ENCODE measurements around the gene RAB34.
A peak's percentile ranks its signal among the peaks of the same experiment; 100 is the strongest.

The RAB34 gene

DNA sequence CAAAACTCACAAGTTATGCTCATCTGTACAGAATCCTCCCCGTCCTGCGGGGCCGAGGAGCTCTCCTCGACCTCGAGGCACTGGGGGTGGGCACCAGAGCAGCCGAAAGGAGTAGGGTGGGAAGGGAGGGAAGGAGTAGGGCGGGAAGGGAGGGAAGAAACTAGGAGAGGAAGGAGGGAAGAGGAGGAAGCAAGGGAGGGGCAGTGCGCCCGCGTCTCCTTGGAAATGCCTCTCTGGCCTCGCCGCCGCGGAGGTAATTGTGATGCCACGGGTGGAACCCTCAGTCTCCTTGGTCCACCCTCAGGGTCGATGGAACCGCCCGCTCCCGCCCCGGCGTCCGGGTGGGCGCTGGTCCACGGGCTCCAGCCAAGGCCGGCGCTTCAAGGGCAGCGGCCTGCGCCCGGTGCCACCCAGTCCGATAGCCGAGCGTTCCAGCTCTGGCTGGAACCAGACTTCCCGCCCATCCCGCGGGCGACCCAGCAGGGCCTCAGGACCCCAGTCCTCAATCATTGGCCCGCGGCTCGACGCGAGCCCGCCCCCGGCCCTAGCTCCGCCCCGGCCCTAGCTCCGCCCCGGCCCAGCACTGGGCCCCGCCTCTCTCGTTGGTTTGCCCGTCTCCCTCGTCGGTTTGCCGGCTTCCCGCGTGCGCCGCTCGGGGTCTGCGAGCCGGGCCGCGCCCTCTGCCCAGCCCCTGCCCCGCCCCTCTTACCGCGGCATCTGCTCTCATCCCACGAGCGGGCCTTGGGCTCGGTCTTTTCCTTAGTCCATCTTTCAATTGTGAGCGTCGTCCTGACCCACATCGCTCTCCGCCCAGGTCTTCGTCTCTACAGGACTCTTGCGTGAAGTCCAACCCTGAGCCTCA, 6.6 kb downstream of the RAB34 start:
- DNase-seq (ENCODE audit: low spot score): peak; percentile 79

GRCh38 chr17:28707339-28707720, 10.3 kb downstream of the RAB34 start:
- DNase-seq (ENCODE audit: low spot score): no peak

- DNase-seq (ENCODE audit: low spot score): no peak
Measured at GRCh38 chr17:28706471-28707338, 11.0 kb downstream of the RAB34 start.

DNA sequence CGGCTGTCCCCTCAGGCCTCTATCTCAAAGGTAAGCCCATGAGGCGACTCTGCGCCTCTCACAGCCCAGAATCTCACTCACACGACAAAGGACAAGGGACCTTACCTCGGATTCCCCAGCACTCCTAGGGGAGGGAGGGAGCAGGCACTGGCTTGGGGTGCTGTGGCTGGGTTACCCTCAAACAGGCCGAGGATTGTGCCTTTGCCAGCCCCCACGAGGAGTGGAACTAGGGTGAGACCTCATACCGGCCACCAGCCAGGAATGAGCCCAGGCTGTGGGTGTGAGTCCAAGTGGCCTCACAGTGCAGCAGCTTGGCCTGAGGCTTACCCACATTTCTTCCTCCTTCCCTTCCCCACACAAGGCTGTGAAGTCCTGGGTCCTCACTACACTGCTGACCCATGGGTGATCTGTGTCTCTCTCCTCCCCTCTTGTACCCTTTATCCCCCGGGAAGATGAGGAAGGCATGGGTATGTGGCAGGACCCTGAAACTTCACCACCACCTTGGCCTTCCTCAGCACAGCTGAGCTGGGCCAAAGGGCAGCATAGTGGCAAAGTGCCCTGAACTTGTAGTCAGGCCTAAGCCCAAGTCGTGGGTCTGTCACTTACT, 11.8 kb downstream of the RAB34 start:
- no peak for DNase-seq (ENCODE audit: low spot score)

GRCh38 chr17:28705074-28705659, 12.5 kb downstream of the RAB34 start:
- no peak for DNase-seq (ENCODE audit: low spot score)

DNA sequence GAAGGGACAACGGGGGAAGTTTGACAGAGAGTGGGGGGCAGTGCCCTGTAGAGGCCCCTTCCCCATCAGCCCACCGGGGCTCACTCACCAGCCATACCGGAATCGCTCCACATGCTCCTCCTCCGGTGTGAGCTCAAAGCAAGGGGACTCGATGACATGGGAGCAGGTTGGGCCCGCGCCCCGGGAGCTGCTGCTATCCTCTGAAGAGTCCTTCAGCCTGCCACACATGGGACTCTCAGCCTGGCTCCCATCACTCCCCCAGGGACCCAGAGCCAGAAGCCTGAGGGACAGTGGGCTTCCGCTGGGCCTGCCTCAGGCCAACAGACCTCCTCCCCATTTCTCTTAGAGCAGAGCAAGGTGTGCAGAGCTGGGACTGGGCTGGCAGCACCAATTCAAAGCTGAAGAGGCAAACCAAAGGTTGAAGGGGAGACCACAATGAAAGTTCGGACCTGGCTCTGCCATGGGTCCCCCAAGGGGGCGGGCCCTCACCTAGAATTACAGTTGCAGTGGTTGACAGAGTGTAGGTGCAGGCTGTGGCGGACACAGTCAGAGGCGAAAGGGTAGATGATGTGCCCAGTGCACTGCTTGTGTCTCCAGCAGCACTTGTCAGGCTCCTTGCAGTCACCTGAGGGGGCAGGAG, 13.3 kb downstream of the RAB34 start:
- DNase-seq (ENCODE audit: low spot score): no peak

GRCh38 chr17:28703552-28704218, 14.0 kb downstream of the RAB34 start:
- DNase-seq (ENCODE audit: low spot score): no peak

GRCh38 chr17:28702752-28703150, 14.9 kb downstream of the RAB34 start:
- no peak for DNase-seq (ENCODE audit: low spot score)

- peak; percentile 73 for DNase-seq (ENCODE audit: low spot score)
Measured at GRCh38 chr17:28702026-28702751, 15.5 kb downstream of the RAB34 start.

- no peak for DNase-seq (ENCODE audit: low spot score)
Measured at GRCh38 chr17:28700830-28701492, 16.7 kb downstream of the RAB34 start.

- DNase-seq (ENCODE audit: low spot score): no peak
Measured at GRCh38 chr17:28700278-28700677, 17.4 kb downstream of the RAB34 start.

GRCh38 chr17:28698253-28698941, 19.3 kb downstream of the RAB34 start:
- DNase-seq (ENCODE audit: low spot score): no peak

- no peak for DNase-seq (ENCODE audit: low spot score)
Measured at GRCh38 chr17:28693869-28694268, 23.8 kb downstream of the RAB34 start.

DNA sequence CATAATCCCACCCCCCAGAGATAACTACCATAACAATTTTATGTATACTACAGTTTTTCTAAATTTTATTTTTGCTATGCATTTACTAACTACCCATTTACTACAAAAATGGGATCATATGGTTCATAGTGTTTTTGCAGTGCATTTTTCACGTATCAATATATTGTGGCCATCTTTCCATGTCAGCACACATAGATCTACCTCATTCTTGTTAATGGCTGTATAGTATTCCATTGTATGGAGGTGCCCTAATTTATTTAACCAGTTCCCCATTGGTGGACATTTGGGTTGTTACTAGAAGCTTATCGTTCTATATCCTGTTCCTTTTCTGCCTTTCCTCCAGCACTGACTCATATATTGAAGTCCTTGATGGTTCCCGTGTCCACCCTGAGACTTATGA, 28.7 kb downstream of the RAB34 start:
- DNase-seq (ENCODE audit: low spot score): no peak

GRCh38 chr17:28688481-28688880, 29.2 kb downstream of the RAB34 start:
- DNase-seq (ENCODE audit: low spot score): no peak

GRCh38 chr17:28686296-28686695, 31.4 kb downstream of the RAB34 start:
- no peak for DNase-seq (ENCODE audit: low spot score)

- no peak for DNase-seq (ENCODE audit: low spot score)
Measured at GRCh38 chr17:28685366-28685765, 32.3 kb downstream of the RAB34 start.

DNA sequence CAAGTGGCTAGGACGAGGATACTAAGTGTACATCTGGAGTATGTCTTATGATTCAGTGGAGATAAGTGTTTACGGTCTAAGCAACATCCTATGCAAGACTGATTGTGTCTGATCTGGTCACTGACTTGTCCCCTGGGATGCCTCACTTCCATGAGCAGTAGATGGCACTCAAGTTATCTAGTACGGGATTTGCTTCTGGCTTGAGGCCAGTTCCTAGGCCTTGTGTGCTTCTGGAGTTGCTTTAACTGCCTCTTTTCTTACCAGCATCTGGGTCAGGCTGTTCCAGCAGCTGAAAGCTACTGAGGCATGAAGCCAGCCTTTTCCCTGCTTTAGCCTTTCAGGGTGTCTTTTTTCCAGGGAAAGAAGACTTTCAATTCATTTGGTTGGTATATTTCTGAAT, 32.7 kb downstream of the RAB34 start:
- DNase-seq (ENCODE audit: low spot score): peak; percentile 85

DNA sequence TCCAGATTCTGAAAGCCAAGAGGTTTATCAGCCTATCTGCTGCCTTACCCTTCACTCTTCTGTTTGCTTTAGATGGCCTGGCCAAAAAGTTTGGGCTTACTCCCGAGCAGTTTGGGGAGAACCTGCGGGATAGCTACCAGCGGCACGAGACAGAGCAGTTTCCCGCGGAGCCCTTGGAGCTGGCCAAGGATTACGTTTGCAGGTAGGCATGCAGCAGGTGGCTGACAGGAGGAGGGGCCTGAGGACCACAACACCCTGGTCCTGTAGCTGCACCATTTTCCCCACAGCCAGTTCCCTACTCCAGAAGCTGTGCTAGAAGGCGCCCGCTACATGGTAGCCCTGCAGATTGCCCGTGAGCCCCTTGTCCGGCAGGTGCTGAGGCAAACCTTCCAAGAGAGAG, 35.0 kb downstream of the RAB34 start:
- DNase-seq (ENCODE audit: low spot score): no peak
